Keratinocyte (primary cell): ENCODE measurements around the gene BICDL2. TPM values are rescaled to one million over a fixed set of nuclear protein-coding genes. Genes with fewer than 3 reads are reported as not detected.

Source experiments
- DNase-seq: peaks from one replicate; pipeline ENCODE4 v3.0.0-alpha.2; 2011; ENCODE audit warnings: low read depth, missing footprints, low spot score
- FAIRE-seq: peaks from 2 replicates; lab custom pipeline; 2011; peaks lifted over from hg19 to GRCh38; lab: Jason Lieb, UNC
- H2AFZ ChIP-seq: 2 replicates; pipeline ENCODE4 v1.6.0; 2012; ENCODE audit warnings: low read length, control low read depth, inconsistent platforms; ENCODE audit not compliant: control insufficient read depth
- H3K27ac ChIP-seq: 2 replicates; pipeline ENCODE4 v1.5.1; 2011; ENCODE audit warnings: low read length; ENCODE audit not compliant: control insufficient read depth, insufficient read depth
- H3K27me3 ChIP-seq: 3 replicates; pipeline ENCODE4 v1.6.0; 2011; ENCODE audit warnings: low read length; ENCODE audit not compliant: control insufficient read depth, insufficient read depth; ENCODE audit errors: extremely low read depth
- H3K36me3 ChIP-seq, 2 experiments: 2 replicates in 1 of 2; 3 replicates in 1 of 2; pipeline ENCODE4 v1.5.1; 2011; ENCODE audit warnings: low read length in 2 of 2, mild to moderate bottlenecking in 1 of 2; ENCODE audit not compliant: control insufficient read depth in 2 of 2, insufficient read depth in 2 of 2; ENCODE audit errors: extremely low read depth in 1 of 2
- H3K4me1 ChIP-seq: 3 replicates; pipeline ENCODE4 v1.5.1; 2011; ENCODE audit warnings: low read length; ENCODE audit not compliant: control insufficient read depth, insufficient read depth; ENCODE audit errors: extremely low read depth
- H3K4me2 ChIP-seq: 3 replicates; pipeline ENCODE4 v1.6.0; 2011; ENCODE audit warnings: low read depth, low read length; ENCODE audit not compliant: control insufficient read depth, insufficient read depth; ENCODE audit errors: extremely low read depth
- H3K4me3 ChIP-seq, 3 experiments: fragments of 200-600 bp in 1 of 3; sonication (generic) in 1 of 3; 2 replicates in 2 of 3; 3 replicates in 1 of 3; pipeline ENCODE4 v1.5.1; 2011 to 2016; ENCODE audit warnings: low read length in 3 of 3, mild to moderate bottlenecking in 3 of 3, control low read depth in 2 of 3, inconsistent platforms in 1 of 3, low read depth in 1 of 3, mixed read lengths in 1 of 3, mixed run types in 1 of 3, moderate library complexity in 1 of 3; ENCODE audit not compliant: control insufficient read depth in 2 of 3, insufficient read depth in 2 of 3; ENCODE audit errors: extremely low read depth in 1 of 3
- H3K79me2 ChIP-seq: 2 replicates; pipeline ENCODE4 v1.6.0; 2012; ENCODE audit warnings: low read length; ENCODE audit not compliant: control insufficient read depth, insufficient read depth
- H3K9ac ChIP-seq: 3 replicates; pipeline ENCODE4 v1.6.0; 2011; ENCODE audit warnings: low read length; ENCODE audit not compliant: control insufficient read depth, insufficient read depth; ENCODE audit errors: extremely low read depth
- H3K9me1 ChIP-seq: 3 replicates; pipeline ENCODE4 v1.6.0; 2011; ENCODE audit warnings: low read length; ENCODE audit not compliant: control insufficient read depth, insufficient read depth; ENCODE audit errors: extremely low read depth
- H3K9me3 ChIP-seq: 2 replicates; pipeline ENCODE4 v1.5.1; 2012; ENCODE audit warnings: low read depth, low read length; ENCODE audit not compliant: control insufficient read depth
- H4K20me1 ChIP-seq: 3 replicates; pipeline ENCODE4 v1.6.0; 2011; ENCODE audit warnings: low read length; ENCODE audit not compliant: control insufficient read depth, insufficient read depth; ENCODE audit errors: extremely low read depth
- CTCF ChIP-seq, 3 experiments: IDR thresholded peaks in 1 of 3; conservative IDR thresholded peaks in 1 of 3; optimal IDR thresholded peaks in 1 of 3; 2 replicates in 2 of 3; 3 replicates in 1 of 3; pipeline versions ENCODE3 to v1.5.1; 2011; ENCODE audit warnings: low read length in 3 of 3, mild to moderate bottlenecking in 3 of 3, moderate library complexity in 2 of 3, control low read depth in 1 of 3, inconsistent platforms in 1 of 3; ENCODE audit not compliant: insufficient read depth in 2 of 3; ENCODE audit errors: extremely low read depth in 1 of 3
- EZH2 ChIP-seq: IDR thresholded peaks from one replicate; pipeline ENCODE4 v1.6.1; 2012; ENCODE audit warnings: inconsistent platforms, mild to moderate bottlenecking, low read length, moderate library complexity
- dilution Hi-C: fragments of 300-500 bp; cut with MboI; formaldehyde crosslinking; loops from one replicate; pipeline ENCODE4 v1.7.0; 2020; ENCODE audit warnings: low sequenced_read_pairs; ENCODE audit not compliant: extremely low pct_ligation_motif_present
- polyA plus RNA-seq, 5 experiments: library from polyadenylated mRNA; depleted of rRNA in 3 of 5; stranded (reverse) in 3 of 5; stranded (forward) in 1 of 5; unstranded in 1 of 5; fragments of >200 nt; gene quantifications; 1 replicate in 1 of 5; 2 replicates in 3 of 5; 3 replicates in 1 of 5; pipeline versions ENCODE4 v1.2.1 to v1.2.3, GENCODE V29; 2011 to 2012; ENCODE audit warnings: missing spikeins in 2 of 5, low read depth in 1 of 5, low replicate concordance in 1 of 5

BICDL2 gene
- polyA plus RNA-seq, 1 donor (not counting 4 experiments of a cell fraction or from before 2014, with no cell fraction given): 1.3 TPM

- H4K20me1 ChIP-seq: no peaks in the 10 kb centered on the region
- TF ChIP-seq EZH2: no peak
- no peak for TF ChIP-seq CTCF (optimal IDR thresholded peaks at IDR 0.05 in 1 of 3, IDR thresholded peaks at IDR 0.05 in 1 of 3, conservative IDR thresholded peaks at IDR 0.05 in 1 of 3; ENCODE audit: extremely low read depth in 1 of 3, insufficient read depth in 2 of 3, low read length in 3 of 3)
- FAIRE-seq (no peak), DNase-seq (no peak)
- no peaks in the 10 kb centered on the region for H3K36me3 ChIP-seq
- H3K4me3 ChIP-seq: no peak overlapping the region
- H3K9me3 ChIP-seq: no peaks in the 10 kb centered on the region
- H3K9me1 ChIP-seq: no peaks in the 10 kb centered on the region
- H3K4me2 ChIP-seq: no peak overlapping the region
- no peak overlapping the region for H3K9ac ChIP-seq
- peaks cover 11% of the 10 kb centered on the region for H3K4me1 ChIP-seq
- H3K27ac ChIP-seq: no peak overlapping the region
- no peaks in the 10 kb centered on the region for H3K27me3 ChIP-seq
- H3K79me2 ChIP-seq: no peaks in the 10 kb centered on the region
- dilution Hi-C loops: no loop called here
- H2AFZ ChIP-seq: no peak overlapping the region
Measured at GRCh38 chr16:3063625-3064386, 27.1 kb upstream of the BICDL2 start.

- no peak for TF ChIP-seq CTCF (optimal IDR thresholded peaks at IDR 0.05 in 1 of 3, IDR thresholded peaks at IDR 0.05 in 1 of 3, conservative IDR thresholded peaks at IDR 0.05 in 1 of 3; ENCODE audit: extremely low read depth in 1 of 3, insufficient read depth in 2 of 3, low read length in 3 of 3)
- TF ChIP-seq EZH2: no peak
- no peaks in the 10 kb centered on the region for H3K9me1 ChIP-seq
- H3K4me1 ChIP-seq: peaks cover 13% of the 10 kb centered on the region
- DNase-seq (no peak), FAIRE-seq (no peak)
- H3K36me3 ChIP-seq: no peaks in the 10 kb centered on the region
- dilution Hi-C loops: no loop called here
- H3K4me3 ChIP-seq: no peak overlapping the region
- H3K9ac ChIP-seq: no peak overlapping the region
- no peak overlapping the region for H3K27ac ChIP-seq
- no peak overlapping the region for H3K4me2 ChIP-seq
- H4K20me1 ChIP-seq: no peaks in the 10 kb centered on the region
- no peaks in the 10 kb centered on the region for H3K9me3 ChIP-seq
- H3K27me3 ChIP-seq: no peaks in the 10 kb centered on the region
- H2AFZ ChIP-seq: no peak overlapping the region
- H3K79me2 ChIP-seq: no peaks in the 10 kb centered on the region
Measured at GRCh38 chr16:3062553-3062952, 25.8 kb upstream of the BICDL2 start.
